8988T (cell line): ENCODE data around the gene PAX2.
"Not testable (repeated sequence)": the region's sequence is repeated elsewhere in the genome, so short reads cannot be mapped to it uniquely, and the experiment has no call there.

ENCODE experiments used
- DNase-seq: peaks from one replicate; pipeline ENCODE4 v3.0.0; 2011

PAX2 gene

GRCh38 chr10:100744987-100745881 is at the start of gene PAX2:
PAX2 (plus strand) TSS chr10:100745582; CDS start chr10:100746261, 679 bp downstream.
- peak; percentile 95 for DNase-seq

GRCh38 chr10:100696477-100696901 is 48.9 kb upstream of the PAX2 start:
- DNase-seq, result no peak

- no peak for DNase-seq
Measured at GRCh38 chr10:100697070-100697469, 48.3 kb upstream of the PAX2 start.

- DNase-seq, result no peak
Measured at GRCh38 chr10:100697631-100698030, 47.8 kb upstream of the PAX2 start.

GRCh38 chr10:100701704-100702103 is 43.7 kb upstream of the PAX2 start:
- DNase-seq, result not testable (repeated sequence)

- DNase-seq, result no peak
Measured at GRCh38 chr10:100705139-100705538, 40.2 kb upstream of the PAX2 start.

- DNase-seq, result no peak
Measured at GRCh38 chr10:100707261-100707848, 38.0 kb upstream of the PAX2 start.

- no peak for DNase-seq
Measured at GRCh38 chr10:100709146-100710082, 36.0 kb upstream of the PAX2 start.

- no peak for DNase-seq
Measured at GRCh38 chr10:100710151-100710871, 35.1 kb upstream of the PAX2 start.

GRCh38 chr10:100713049-100713858 is 32.1 kb upstream of the PAX2 start:
- no peak for DNase-seq

GRCh38 chr10:100713859-100714565 is 31.4 kb upstream of the PAX2 start:
- no peak for DNase-seq

- no peak for DNase-seq
Measured at GRCh38 chr10:100714566-100714950, 30.8 kb upstream of the PAX2 start.

GRCh38 chr10:100715101-100715444 is 30.3 kb upstream of the PAX2 start:
- no peak for DNase-seq

- DNase-seq, result no peak
Measured at GRCh38 chr10:100715445-100716385, 29.7 kb upstream of the PAX2 start.

GRCh38 chr10:100717166-100717565 is 28.2 kb upstream of the PAX2 start:
- DNase-seq, result no peak

- DNase-seq, result no peak
Measured at GRCh38 chr10:100718197-100718742, 27.1 kb upstream of the PAX2 start.

- no peak for DNase-seq
Measured at GRCh38 chr10:100723180-100723579, 22.2 kb upstream of the PAX2 start.

- no peak for DNase-seq
Measured at GRCh38 chr10:100723770-100724530, 21.4 kb upstream of the PAX2 start.

GRCh38 chr10:100724531-100725027 is 20.8 kb upstream of the PAX2 start:
- no peak for DNase-seq
